ENCODE data around the gene OR7A17.

GRCh38 chr19:14916848-14917247 lies 30.9 kb upstream of the OR7A17 start:
- TF ChIP-seq, protein P1, sequence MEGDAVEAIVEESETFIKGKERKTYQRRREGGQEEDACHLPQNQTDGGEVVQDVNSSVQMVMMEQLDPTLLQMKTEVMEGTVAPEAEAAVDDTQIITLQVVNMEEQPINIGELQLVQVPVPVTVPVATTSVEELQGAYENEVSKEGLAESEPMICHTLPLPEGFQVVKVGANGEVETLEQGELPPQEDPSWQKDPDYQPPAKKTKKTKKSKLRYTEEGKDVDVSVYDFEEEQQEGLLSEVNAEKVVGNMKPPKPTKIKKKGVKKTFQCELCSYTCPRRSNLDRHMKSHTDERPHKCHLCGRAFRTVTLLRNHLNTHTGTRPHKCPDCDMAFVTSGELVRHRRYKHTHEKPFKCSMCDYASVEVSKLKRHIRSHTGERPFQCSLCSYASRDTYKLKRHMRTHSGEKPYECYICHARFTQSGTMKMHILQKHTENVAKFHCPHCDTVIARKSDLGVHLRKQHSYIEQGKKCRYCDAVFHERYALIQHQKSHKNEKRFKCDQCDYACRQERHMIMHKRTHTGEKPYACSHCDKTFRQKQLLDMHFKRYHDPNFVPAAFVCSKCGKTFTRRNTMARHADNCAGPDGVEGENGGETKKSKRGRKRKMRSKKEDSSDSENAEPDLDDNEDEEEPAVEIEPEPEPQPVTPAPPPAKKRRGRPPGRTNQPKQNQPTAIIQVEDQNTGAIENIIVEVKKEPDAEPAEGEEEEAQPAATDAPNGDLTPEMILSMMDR (IDR thresholded peaks at IDR 0.05): no peak
- no peak for TF ChIP-seq POLR2A (IDR thresholded peaks at IDR 0.05)
